Chondrocyte (in vitro differentiated cells): ENCODE data around the gene ZBTB45. TPM values are rescaled to one million over a fixed set of nuclear protein-coding genes. Genes with fewer than 3 reads are reported as not detected.

ENCODE experiments used
- DNase-seq: peaks from one replicate; pipeline ENCODE4 v3.0.0; 2021; ENCODE audit warnings: mixed read lengths, low spot score
- H3K27ac Mint-ChIP-seq: one replicate; pipeline ENCODE4 v1.8.0; 2021; ENCODE audit warnings: mild to moderate bottlenecking, moderate library complexity, mixed read lengths; ENCODE audit not compliant: unreplicated experiment
- H3K27me3 Mint-ChIP-seq: 2 replicates; pipeline ENCODE4 v1.8.0; 2021; ENCODE audit warnings: low read depth, mixed read lengths
- H3K36me3 Mint-ChIP-seq: 2 replicates; pipeline ENCODE4 v1.8.0; 2021; ENCODE audit warnings: low read depth, mixed read lengths
- H3K4me1 Mint-ChIP-seq: 2 replicates; pipeline ENCODE4 v1.8.0; 2021; ENCODE audit warnings: low read depth, mild to moderate bottlenecking, mixed read lengths
- H3K4me3 Mint-ChIP-seq: one replicate; pipeline ENCODE4 v1.8.0; 2021; ENCODE audit warnings: mild to moderate bottlenecking, moderate library complexity, mixed read lengths; ENCODE audit not compliant: unreplicated experiment
- H3K9me3 Mint-ChIP-seq: 2 replicates; pipeline ENCODE4 v1.8.0; 2021; ENCODE audit warnings: low read depth, mixed read lengths
- long read RNA-seq: library from polyadenylated mRNA; stranded (forward); transcript quantifications from one replicate; pipeline ENCODE4 v2.0.0, GENCODE V29; 2021
- total RNA-seq: library from RNA; stranded (reverse); gene quantifications from 3 replicates; pipeline ENCODE4 v1.2.1, GENCODE V29; 2021
- TF ChIP-seq, protein P1 (sequence below): fragments of 200-600 bp; sonication (generic); IDR thresholded peaks from 2 replicates; pipeline ENCODE4 v1.5.0; 2021; ENCODE audit warnings: antibody characterized with exemption, mild to moderate bottlenecking, moderate library complexity

ZBTB45 gene
- total RNA-seq = 15.6 to 17.2 TPM (median 15.9 TPM) in 3 replicates
- long read RNA-seq, transcript ZBTB45-202 (3 exons, 2,541 nt) = major isoform, 15 of 19 reads
- long read RNA-seq, partial matches to known transcripts = 4 of 19 reads
- long read RNA-seq, other reads (novel, unspliced or antisense) = 0 of 19 reads

DNA sequence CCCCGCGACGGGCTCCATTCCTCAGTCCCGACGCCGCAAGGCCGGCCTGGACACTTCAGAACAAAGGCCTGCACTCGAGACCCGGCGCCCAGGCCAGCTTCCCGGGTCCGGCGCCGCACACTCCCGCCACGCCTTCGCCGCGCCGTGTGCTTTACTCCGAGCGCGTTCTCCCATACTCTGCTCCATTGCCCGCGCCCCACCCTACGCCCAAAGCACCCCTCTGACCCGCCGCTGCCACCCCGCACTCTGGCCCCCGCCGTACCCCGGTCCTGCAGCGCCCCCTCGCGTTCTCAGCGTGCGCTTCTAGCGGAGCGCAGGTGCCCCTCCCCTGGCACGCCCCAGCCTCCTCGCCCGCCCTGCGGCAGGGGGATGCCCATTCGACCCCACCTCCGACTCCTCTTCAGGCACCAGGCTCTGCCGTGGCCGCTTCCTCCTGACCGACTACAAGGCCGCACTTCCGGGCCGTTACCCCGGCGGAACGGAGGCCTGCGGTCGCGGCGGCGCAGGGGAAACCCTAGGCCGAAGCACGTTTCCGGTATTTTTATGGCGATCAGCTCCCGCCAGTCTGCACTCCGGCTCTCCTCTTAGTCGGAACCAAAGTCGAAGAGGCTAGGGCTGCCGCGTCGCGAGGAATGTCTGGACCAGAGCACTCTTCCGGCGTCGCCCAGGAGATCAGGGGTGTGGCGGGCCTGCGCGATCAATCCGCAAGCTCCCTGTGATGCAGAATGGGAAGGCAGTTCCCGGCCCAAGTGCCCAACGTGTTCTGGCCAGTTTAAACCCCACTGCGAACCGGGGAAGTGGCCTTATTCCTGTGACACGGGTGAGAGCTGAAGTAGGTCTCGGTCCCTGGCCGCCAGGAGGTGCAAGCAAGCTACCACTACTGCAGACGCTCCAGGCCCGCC is at the start of gene ZBTB45:
ZBTB45 (minus strand) TSS at position 456 of the 902 bp plus-strand sequence. CDS start 2,137 bp downstream, outside the sequence.
- Mint-ChIP-seq H3K4me1 (peaks cover 42% of the 10 kb centered on the region), H3K4me3 (peak within 1 kb of the TSS; percentile 96), H3K27me3 (no peaks in the 10 kb centered on the region), H3K27ac (peak within 1 kb of the TSS; percentile 98), H3K36me3 (peaks cover 5% of the 10 kb centered on the region), H3K9me3 (no peaks in the 10 kb centered on the region)
- peak; percentile 98 for DNase-seq
- TF ChIP-seq, protein P1, sequence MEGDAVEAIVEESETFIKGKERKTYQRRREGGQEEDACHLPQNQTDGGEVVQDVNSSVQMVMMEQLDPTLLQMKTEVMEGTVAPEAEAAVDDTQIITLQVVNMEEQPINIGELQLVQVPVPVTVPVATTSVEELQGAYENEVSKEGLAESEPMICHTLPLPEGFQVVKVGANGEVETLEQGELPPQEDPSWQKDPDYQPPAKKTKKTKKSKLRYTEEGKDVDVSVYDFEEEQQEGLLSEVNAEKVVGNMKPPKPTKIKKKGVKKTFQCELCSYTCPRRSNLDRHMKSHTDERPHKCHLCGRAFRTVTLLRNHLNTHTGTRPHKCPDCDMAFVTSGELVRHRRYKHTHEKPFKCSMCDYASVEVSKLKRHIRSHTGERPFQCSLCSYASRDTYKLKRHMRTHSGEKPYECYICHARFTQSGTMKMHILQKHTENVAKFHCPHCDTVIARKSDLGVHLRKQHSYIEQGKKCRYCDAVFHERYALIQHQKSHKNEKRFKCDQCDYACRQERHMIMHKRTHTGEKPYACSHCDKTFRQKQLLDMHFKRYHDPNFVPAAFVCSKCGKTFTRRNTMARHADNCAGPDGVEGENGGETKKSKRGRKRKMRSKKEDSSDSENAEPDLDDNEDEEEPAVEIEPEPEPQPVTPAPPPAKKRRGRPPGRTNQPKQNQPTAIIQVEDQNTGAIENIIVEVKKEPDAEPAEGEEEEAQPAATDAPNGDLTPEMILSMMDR = peak; percentile 76

DNA sequence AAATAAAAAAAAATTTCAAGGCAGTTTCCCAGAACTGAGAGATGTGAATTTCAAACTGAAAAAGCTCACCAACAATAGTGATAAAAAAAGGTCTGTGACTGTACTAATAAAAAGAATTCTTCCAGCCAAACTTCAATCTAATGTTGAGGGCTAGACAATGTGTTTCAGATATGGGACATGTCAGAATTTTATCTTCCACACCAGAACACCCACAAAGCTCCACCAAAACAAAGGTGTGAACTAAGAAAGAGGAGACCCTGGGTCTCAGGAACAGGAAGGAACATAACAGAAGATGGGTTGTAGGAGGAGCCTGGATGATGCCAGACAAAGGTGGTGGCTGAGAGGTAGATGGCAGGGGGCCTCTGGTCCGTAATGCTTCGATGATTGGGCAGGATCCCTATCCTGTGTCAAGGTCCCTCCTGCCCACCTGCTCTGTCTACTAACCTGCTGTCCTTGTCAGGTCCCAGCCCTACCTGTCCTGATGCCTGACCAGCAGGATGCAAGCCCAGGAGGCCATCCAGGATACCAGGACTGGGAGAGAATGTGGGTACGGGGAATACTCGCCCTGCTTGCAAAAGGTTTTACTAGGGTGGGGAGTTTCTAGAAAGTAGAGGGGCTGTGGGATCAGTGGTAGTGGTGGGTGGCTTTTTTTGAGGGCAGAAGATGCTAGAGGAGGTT is 49.0 kb upstream of the ZBTB45 start:
- H3K4me3 Mint-ChIP-seq = no peak overlapping the region
- H3K36me3 Mint-ChIP-seq = no peaks in the 10 kb centered on the region
- H3K4me1 Mint-ChIP-seq = peaks cover 14% of the 10 kb centered on the region
- no peaks in the 10 kb centered on the region for H3K27me3 Mint-ChIP-seq
- no peaks in the 10 kb centered on the region for H3K9me3 Mint-ChIP-seq
- TF ChIP-seq, protein P1 = no peak
- no peak overlapping the region for H3K27ac Mint-ChIP-seq
- peak; percentile 49 for DNase-seq

DNA sequence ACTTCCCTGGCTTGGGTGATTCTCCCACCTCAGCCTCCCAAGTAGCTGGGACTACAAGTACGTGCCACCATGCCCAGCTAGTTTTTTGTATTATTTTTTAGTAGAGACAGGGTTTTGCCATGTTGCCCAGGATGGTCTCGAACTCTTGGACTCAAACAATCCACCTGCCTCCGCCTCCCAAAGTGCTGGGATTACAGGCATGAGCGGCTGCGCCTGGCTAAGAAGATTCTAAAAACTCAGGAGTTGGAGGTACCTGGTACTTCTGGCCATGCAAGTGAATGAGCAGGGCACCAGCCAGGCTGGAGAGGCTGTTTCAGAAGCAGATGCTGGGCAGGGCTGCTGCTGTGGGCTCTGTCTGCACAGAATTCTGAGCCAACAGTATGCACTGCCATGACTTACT is 47.4 kb upstream of the ZBTB45 start:
- TF ChIP-seq, protein P1 = no peak
- Mint-ChIP-seq H3K4me1 (peaks cover 6% of the 10 kb centered on the region), H3K27me3 (no peaks in the 10 kb centered on the region), H3K36me3 (no peaks in the 10 kb centered on the region), H3K4me3 (no peak overlapping the region), H3K9me3 (no peaks in the 10 kb centered on the region), H3K27ac (no peak overlapping the region)
- peak; percentile 51 for DNase-seq

DNA sequence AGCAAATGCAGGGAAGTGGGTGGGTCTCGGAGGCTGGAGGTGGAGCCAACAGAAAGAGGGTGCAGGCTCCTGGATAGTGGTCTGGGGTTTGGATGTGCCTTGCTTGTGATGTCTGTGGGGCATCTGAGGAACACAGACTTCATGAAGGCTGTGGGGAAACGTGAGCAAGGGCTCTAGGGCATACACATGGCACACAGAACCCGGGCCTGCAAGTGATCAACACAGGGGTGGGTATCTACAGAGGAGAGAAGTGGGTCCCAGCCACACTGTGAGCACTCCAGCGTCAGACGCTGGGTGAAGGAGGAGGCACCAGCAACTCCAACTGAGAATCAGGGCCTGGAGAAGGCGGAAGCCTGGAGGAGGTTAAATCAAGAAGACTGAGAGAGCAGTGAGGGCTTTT is 44.2 kb upstream of the ZBTB45 start:
- TF ChIP-seq, protein P1 = no peak
- H3K4me1 Mint-ChIP-seq = peaks cover 10% of the 10 kb centered on the region
- no peaks in the 10 kb centered on the region for H3K9me3 Mint-ChIP-seq
- H3K36me3 Mint-ChIP-seq = no peaks in the 10 kb centered on the region
- no peak overlapping the region for H3K4me3 Mint-ChIP-seq
- H3K27me3 Mint-ChIP-seq = no peaks in the 10 kb centered on the region
- peak; percentile 41 for DNase-seq
- H3K27ac Mint-ChIP-seq = peak overlapping the region; percentile 58

DNA sequence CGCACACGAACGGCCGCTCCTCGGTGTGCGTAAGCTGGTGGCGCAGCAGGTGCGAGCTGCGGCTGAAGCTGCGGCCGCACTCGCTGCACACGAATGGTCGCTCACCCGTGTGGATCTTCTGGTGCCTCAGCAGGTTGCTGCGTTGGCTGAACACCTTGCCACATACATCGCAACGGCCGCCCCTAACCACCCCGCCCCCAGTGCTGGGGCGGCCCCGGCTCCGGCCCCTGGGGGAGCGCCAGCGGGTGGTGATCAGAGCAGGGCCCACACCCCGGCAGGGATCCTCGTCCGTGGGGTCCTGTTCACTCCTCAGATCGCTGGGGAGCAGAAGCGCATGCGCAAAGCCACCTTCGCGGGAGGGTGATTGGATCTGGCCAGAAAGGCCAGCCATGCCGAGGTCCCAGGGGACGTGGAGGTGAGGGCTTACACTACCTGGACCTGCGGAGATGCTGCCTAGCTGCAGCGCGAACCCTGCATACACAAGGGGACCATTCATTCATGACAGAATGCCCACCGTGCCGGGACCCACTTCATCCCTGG is 43.5 kb upstream of the ZBTB45 start:
- no peaks in the 10 kb centered on the region for H3K36me3 Mint-ChIP-seq
- H3K9me3 Mint-ChIP-seq = no peaks in the 10 kb centered on the region
- H3K27me3 Mint-ChIP-seq = no peaks in the 10 kb centered on the region
- no peak overlapping the region for H3K27ac Mint-ChIP-seq
- no peak overlapping the region for H3K4me3 Mint-ChIP-seq
- TF ChIP-seq, protein P1 = no peak
- peaks cover 11% of the 10 kb centered on the region for H3K4me1 Mint-ChIP-seq
- DNase-seq = peak; percentile 84
